K562 (cell line): ENCODE data around the gene CMSS1. TPM values are rescaled to one million over a fixed set of nuclear protein-coding genes. Genes with fewer than 3 reads are reported as not detected.

Experiments
- ATAC-seq: fragments of 200-7000 bp; cut with Tn5 transposase; 3 replicates; pipeline ENCODE4 v1.9.1; 2020; ENCODE audit warnings: moderate library complexity
- BruUV-seq: library from RNA; stranded (reverse); fragments of 400-500 nt; replicated peaks from 2 replicates; lab custom pipeline; 2021; lab: Mats Ljungman, UMichigan
- CTCF ChIA-PET: fragments of 300-600 bp; formaldehyde crosslinking; extraction: SDS; loops from one replicate; lab custom pipeline; 2021; ENCODE audit warnings: low intra/inter-chr PET ratio; lab: Yijun Ruan, JAX
- POLR2A ChIA-PET: fragments of 300-600, 350-650 bp; sonication (Branson Sonifier 250); formaldehyde crosslinking; extraction: SDS; loops from one replicate; lab custom pipeline; 2021; ENCODE audit warnings: antibody characterized with exemption, inconsistent platforms; lab: Yijun Ruan, JAX
- DNase-seq, 4 experiments: peaks; one replicate each; pipeline versions ENCODE4 v3.0.0 to v3.0.0-alpha.2; 2011 to 2018; ENCODE audit warnings: low spot score in 3 of 4, mixed read lengths in 3 of 4; ENCODE audit errors: extremely low read depth in 1 of 4
- FAIRE-seq: peaks from 2 replicates; lab custom pipeline; 2011; peaks lifted over from hg19 to GRCh38; lab: Jason Lieb, UNC
- H2AFZ ChIP-seq: 2 replicates; pipeline ENCODE4 v1.6.0; 2011; ENCODE audit warnings: low read depth, low read length, control low read depth, inconsistent platforms
- H3K27ac ChIP-seq: fragments of 200-600 bp; 3 replicates; pipeline ENCODE4 v1.8.0; 2011; ENCODE audit warnings: low read depth, mild to moderate bottlenecking, control low read depth, inconsistent platforms, low read length, moderate library complexity, mixed read lengths; ENCODE audit errors: extremely low read depth
- H3K27me3 ChIP-seq, 2 experiments: fragments of 300-600 bp in 1 of 2; 2 replicates in 1 of 2; 3 replicates in 1 of 2; pipeline versions ENCODE4 v1.6.0 to v1.8.0; 2011; ENCODE audit warnings: inconsistent platforms in 2 of 2, low read length in 2 of 2, mild to moderate bottlenecking in 1 of 2, mixed read lengths in 1 of 2, moderate library complexity in 1 of 2; ENCODE audit not compliant: control insufficient read depth in 2 of 2, insufficient read depth in 2 of 2
- H3K36me3 ChIP-seq: fragments of 300-600 bp; 3 replicates; pipeline ENCODE4 v1.8.0; 2011; ENCODE audit warnings: mild to moderate bottlenecking, low read length, inconsistent platforms; ENCODE audit not compliant: control insufficient read depth, insufficient read depth
- H3K4me1 ChIP-seq, 2 experiments: fragments of 200-600 bp in 1 of 2; replicated peaks in 1 of 2; 2 replicates in 1 of 2; 3 replicates in 1 of 2; pipeline versions ENCODE4 v1.5.1 to v1.8.0; 2011; ENCODE audit warnings: inconsistent platforms in 2 of 2, low read length in 2 of 2, mild to moderate bottlenecking in 1 of 2, mixed read lengths in 1 of 2, moderate library complexity in 1 of 2; ENCODE audit not compliant: control insufficient read depth in 2 of 2, insufficient read depth in 2 of 2
- H3K4me2 ChIP-seq: 2 replicates; pipeline ENCODE4 v1.6.1; 2011; ENCODE audit warnings: low read length, control low read depth, inconsistent platforms, mixed read lengths; ENCODE audit not compliant: insufficient read depth
- H3K4me3 ChIP-seq: fragments of 200-600 bp; sonication (generic), shearing (Covaris generic); 2 replicates; pipeline ENCODE4 v1.5.1; 2016; ENCODE audit warnings: control low read depth, inconsistent platforms
- H3K79me2 ChIP-seq: fragments of 200-600 bp; 3 replicates; pipeline ENCODE4 v1.8.0; 2011; ENCODE audit warnings: low read length, inconsistent platforms; ENCODE audit not compliant: control insufficient read depth, insufficient read depth
- H3K9ac ChIP-seq, 2 experiments: 2 replicates each; pipeline versions ENCODE4 v1.6.0 to v1.6.1; 2011; ENCODE audit warnings: low read depth in 2 of 2, low read length in 2 of 2, control low read depth in 1 of 2, inconsistent platforms in 1 of 2, mild to moderate bottlenecking in 1 of 2, mixed read lengths in 1 of 2; ENCODE audit not compliant: insufficient read depth in 1 of 2
- H3K9me1 ChIP-seq: one replicate; pipeline ENCODE4 v1.6.0; 2011; ENCODE audit warnings: inconsistent platforms, mild to moderate bottlenecking, low read length, moderate library complexity; ENCODE audit not compliant: control insufficient read depth, insufficient read depth
- H3K9me3 ChIP-seq: replicated peaks from 2 replicates; pipeline ENCODE4 v1.5.1; 2011; ENCODE audit warnings: low read depth, low read length, inconsistent platforms; ENCODE audit not compliant: control insufficient read depth, insufficient read depth
- H4K20me1 ChIP-seq: replicated peaks from 2 replicates; pipeline ENCODE4 v1.6.1; 2011; ENCODE audit warnings: low read length, inconsistent platforms, mixed read lengths; ENCODE audit not compliant: control insufficient read depth, insufficient read depth
- ERF ChIP-seq: fragments of 450-650 bp; formaldehyde crosslinking; IDR thresholded peaks from 2 replicates; pipeline ENCODE4 v1.4.0; 2020; ENCODE audit warnings: mild to moderate bottlenecking, mixed read lengths
- FOXJ3 ChIP-seq: sonication (generic); formaldehyde crosslinking; IDR thresholded peaks from 2 replicates; pipeline ENCODE4 v1.4.0; 2020; ENCODE audit warnings: mild to moderate bottlenecking, missing genetic modification reagents
- KAT2B ChIP-seq: IDR thresholded peaks from one replicate; pipeline ENCODE4 v1.6.1; 2012; ENCODE audit warnings: low read depth, mild to moderate bottlenecking, control low read depth, inconsistent platforms, low read length, moderate library complexity
- KDM1A ChIP-seq, 2 experiments: fragments of 450-650 bp; IDR thresholded peaks; 2 replicates each; pipeline ENCODE4 v1.6.1; 2016; ENCODE audit warnings: mild to moderate bottlenecking in 2 of 2
- MEIS2 ChIP-seq: fragments of 450-650 bp; IDR thresholded peaks from 2 replicates; pipeline ENCODE4 v1.6.1; 2014; ENCODE audit warnings: mild to moderate bottlenecking; ENCODE audit not compliant: partially characterized antibody
- MXI1 ChIP-seq: IDR thresholded peaks from 2 replicates; pipeline ENCODE4 v1.6.1; 2011; ENCODE audit warnings: low read depth, mild to moderate bottlenecking, improper control_type of control experiment, low read length
- NFIC ChIP-seq: fragments of 450-650 bp; IDR thresholded peaks from 2 replicates; pipeline ENCODE4 v1.6.1; 2017; ENCODE audit warnings: mild to moderate bottlenecking, inconsistent platforms
- NR2F6 ChIP-seq: fragments of 450-650 bp; formaldehyde crosslinking; IDR thresholded peaks from 2 replicates; pipeline ENCODE4 v1.4.0; 2020; ENCODE audit warnings: mild to moderate bottlenecking
- PHF21A ChIP-seq: fragments of 450-650 bp; IDR thresholded peaks from 2 replicates; pipeline ENCODE4 v1.6.1; 2017; ENCODE audit warnings: low read depth, borderline replicate concordance
- PTTG1 ChIP-seq: fragments of 450-650 bp; IDR thresholded peaks from 2 replicates; pipeline ENCODE4 v1.6.1; 2016; ENCODE audit warnings: low read depth, mild to moderate bottlenecking, missing genetic modification characterization, missing compliant biosample characterization
- RBM39 ChIP-seq: fragments of 200-400 bp; formaldehyde crosslinking; optimal IDR thresholded peaks from 2 replicates; pipeline ENCODE3; 2018; ENCODE audit warnings: low read depth, low read length
- RCOR1 ChIP-seq, 2 experiments: IDR thresholded peaks; 2 replicates each; pipeline ENCODE4 v1.6.1; 2012; ENCODE audit warnings: low read depth in 2 of 2, low read length in 2 of 2, borderline replicate concordance in 1 of 2, improper control_type of control experiment in 1 of 2
- WGBS: fragments of 100-300 bp; shearing (Covaris generic); methylation state at CpG from one replicate; pipeline ENCODE4 v1.1.6; 2016; ENCODE audit warnings: low coverage, mixed read lengths; ENCODE audit not compliant: insufficient coverage; ENCODE audit errors: missing lambda C conversion rate; 5-methylcytosine and 5-hydroxymethylcytosine counted together
- in situ Hi-C: fragments of 300-500 bp; cut with MboI; formaldehyde crosslinking; loops from 4 replicates; pipeline ENCODE4 v1.15.0; 2018; ENCODE audit warnings: inconsistent platforms, mixed read lengths
- intact Hi-C: fragments of 100-400 bp; cut with micrococcal nuclease; formaldehyde crosslinking; loops from 2 replicates; pipeline ENCODE4 v1.14.2; 2022
- polyA plus RNA-seq, 8 experiments: library from polyadenylated mRNA; depleted of rRNA in 4 of 8; stranded (reverse) in 5 of 8; unstranded in 3 of 8; fragments of >200 nt; fragmentation: Nextera tagmentation in 2 of 8; fragmentation: Illumina TruSeq in 1 of 8; extraction: Ambion mirVana in 2 of 8; extraction: Trizol in 1 of 8; gene quantifications; 2 replicates each; pipeline versions ENCODE4 v1.2.1 to v1.2.3, GENCODE V29; 2011 to 2014; ENCODE audit warnings: inconsistent platforms in 1 of 8, missing spikeins in 1 of 8
- total RNA-seq, 7 experiments: library from RNA; depleted of rRNA in 6 of 7; stranded (reverse); fragments of >200 nt in 6 of 7; fragmentation: Illumina TruSeq in 2 of 7; extraction: Trizol in 2 of 7; gene quantifications; 2 replicates each; pipeline versions ENCODE4 v1.2.1 to v1.2.3, GENCODE V29; 2011 to 2021; ENCODE audit warnings: low replicate concordance in 1 of 7
- TF ChIP-seq, protein P1 (sequence below): fragments of 450-650 bp; formaldehyde crosslinking; IDR thresholded peaks from 2 replicates; pipeline ENCODE4 v1.4.0; 2020; ENCODE audit warnings: mild to moderate bottlenecking, moderate library complexity

The CMSS1 gene
- total and polyA plus RNA-seq, 9 of the 15 experiments (the other 6 are each of a cell fraction or from before 2014, with no cell fraction given), result 46.9 to 109 (median 72.3) TPM

DNA sequence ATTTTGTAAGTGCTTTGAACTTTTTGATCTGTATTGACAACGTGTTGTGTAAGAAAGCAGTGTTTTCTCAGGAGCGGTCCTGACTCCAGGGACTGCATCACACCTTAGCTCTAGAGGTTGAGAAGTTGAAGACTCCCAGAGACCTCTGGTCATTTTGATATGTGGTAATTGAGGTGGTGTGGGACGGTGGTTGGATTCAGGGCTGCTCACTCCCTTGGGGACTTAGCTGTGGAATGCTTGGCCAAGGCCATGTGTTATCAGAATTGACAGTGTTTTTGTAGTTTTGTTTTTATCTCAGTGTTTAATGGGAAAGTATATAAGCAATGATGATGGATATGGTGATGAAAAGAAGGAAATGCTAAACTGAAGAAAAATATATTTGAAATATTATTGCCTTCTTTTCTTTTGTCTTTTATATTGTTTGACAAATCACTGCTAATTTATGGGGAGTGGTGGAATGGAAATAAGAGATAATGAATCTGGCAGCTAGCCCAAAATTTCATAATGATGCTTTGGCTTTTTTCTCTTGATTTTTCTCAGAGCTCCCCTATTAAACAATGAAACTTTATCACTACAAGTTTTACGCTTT, 16.0 kb downstream of the CMSS1 start:
- no peaks in the 10 kb centered on the region for H3K36me3 ChIP-seq
- H3K4me2 ChIP-seq, result no peak overlapping the region
- no peaks in the 10 kb centered on the region for H3K9me3 ChIP-seq
- BruUV-seq, result no TSS peak
- no peaks in the 10 kb centered on the region for H3K27me3 ChIP-seq
- H2AFZ ChIP-seq, result no peak overlapping the region
- FAIRE-seq (no peak), ATAC-seq (no peak), DNase-seq (no peak)
- H3K79me2 ChIP-seq, result peaks cover 84% of the 10 kb centered on the region
- TF ChIP-seq MXI1 (no peak), KAT2B (no peak), NR2F6 (CRISPR knock-in tag) (no peak), PHF21A (0 out of 2 replicates have a peak, but pooled peaks have one; percentile 27), RCOR1 (IDR thresholded peaks at IDR 0.05; ENCODE audit: borderline replicate concordance in 1 of 2, low read depth in 2 of 2, low read length in 2 of 2) (0 out of 4 replicates have a peak, but pooled peaks of 1 of the 2 experiments have one; percentile 14), NFIC (peak; percentile 67), MEIS2 (peak; percentile 4), PTTG1 (tag) (no peak), KDM1A (IDR thresholded peaks at IDR 0.05) (peak; percentile 33 to 55; a peak in 1 of 4 replicates), FOXJ3 (CRISPR knock-in tag) (no peak), ERF (no peak), RBM39 (no peak)
- TF ChIP-seq, protein P1, sequence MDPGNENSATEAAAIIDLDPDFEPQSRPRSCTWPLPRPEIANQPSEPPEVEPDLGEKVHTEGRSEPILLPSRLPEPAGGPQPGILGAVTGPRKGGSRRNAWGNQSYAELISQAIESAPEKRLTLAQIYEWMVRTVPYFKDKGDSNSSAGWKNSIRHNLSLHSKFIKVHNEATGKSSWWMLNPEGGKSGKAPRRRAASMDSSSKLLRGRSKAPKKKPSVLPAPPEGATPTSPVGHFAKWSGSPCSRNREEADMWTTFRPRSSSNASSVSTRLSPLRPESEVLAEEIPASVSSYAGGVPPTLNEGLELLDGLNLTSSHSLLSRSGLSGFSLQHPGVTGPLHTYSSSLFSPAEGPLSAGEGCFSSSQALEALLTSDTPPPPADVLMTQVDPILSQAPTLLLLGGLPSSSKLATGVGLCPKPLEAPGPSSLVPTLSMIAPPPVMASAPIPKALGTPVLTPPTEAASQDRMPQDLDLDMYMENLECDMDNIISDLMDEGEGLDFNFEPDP (CRISPR knock-in tag), result no peak
- H3K9me1 ChIP-seq, result no peaks in the 10 kb centered on the region
- peaks cover 6% of the 10 kb centered on the region; the same call in 1 of the 2 replicates for H4K20me1 ChIP-seq
- in situ Hi-C loops, result loop anchor here (5.0 to 25.0 kb wide), 3 partner anchors 229 to 779 kb away; partner anchors contain the start of gene ADGRG7
- H3K4me3 ChIP-seq, result no peak overlapping the region
- CTCF ChIA-PET, result no interaction called here
- no peak overlapping the region for H3K9ac ChIP-seq
- no peak overlapping the region for H3K27ac ChIP-seq
- intact Hi-C loops, result loop anchor here (2.0 kb wide), 1 partner anchor 235 kb away; no protein-coding TSS in a partner anchor
- no peaks in the 10 kb centered on the region; a peak in 1 of 5 replicates for H3K4me1 ChIP-seq
- 72% methylated on average over 4 of the region's 4 CpGs for WGBS
- POLR2A ChIA-PET, result no interaction called here
